ENCODE results near the gene RSPO4.

RSPO4 gene

GRCh38 chr20:976033-976432 is 26.1 kb downstream of the RSPO4 start:
- TF ChIP-seq CTCF (IDR thresholded peaks at IDR 0.05): no peak

GRCh38 chr20:973785-974194 is 28.3 kb downstream of the RSPO4 start:
- TF ChIP-seq CTCF (IDR thresholded peaks at IDR 0.05): peak; percentile 60; the same call in 1 of the 2 replicates

GRCh38 chr20:972256-972655 is 29.9 kb downstream of the RSPO4 start:
- no peak for TF ChIP-seq CTCF (IDR thresholded peaks at IDR 0.05)

GRCh38 chr20:971346-971745 is 30.8 kb downstream of the RSPO4 start:
- TF ChIP-seq CTCF (IDR thresholded peaks at IDR 0.05): no peak

- no peak for TF ChIP-seq CTCF (IDR thresholded peaks at IDR 0.05)
These were observed 32.2 kb downstream of the RSPO4 start for GRCh38 chr20:969868-970267.

- TF ChIP-seq CTCF (IDR thresholded peaks at IDR 0.05): no peak
These were observed 34.0 kb downstream of the RSPO4 start for GRCh38 chr20:967796-968742.

GRCh38 chr20:965956-966355 is 36.2 kb downstream of the RSPO4 start:
- TF ChIP-seq CTCF (IDR thresholded peaks at IDR 0.05): no peak
